Measurements from ENCODE around the gene C1orf115.

DNA sequence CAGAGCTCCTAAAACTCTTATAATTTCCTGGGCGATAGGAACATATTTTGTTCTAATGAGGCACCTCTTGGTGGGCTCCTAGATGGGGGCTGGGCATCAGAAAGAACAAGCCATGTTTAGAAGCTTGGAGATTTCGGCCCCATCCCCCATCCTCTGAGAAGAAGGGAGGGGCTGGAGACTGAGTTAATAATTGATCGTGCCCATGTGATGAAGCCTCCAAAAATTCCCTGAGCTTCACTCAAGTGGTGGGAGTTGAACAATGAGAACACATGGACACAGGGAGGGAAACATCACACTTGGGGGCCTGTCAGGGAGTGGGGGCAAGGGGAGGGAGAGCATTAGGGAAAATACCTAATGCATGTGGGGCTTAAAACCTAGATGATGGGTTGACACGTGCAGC lies 18.1 kb downstream of the C1orf115 start:
- no peak for TF ChIP-seq POLR2A (IDR thresholded peaks at IDR 0.05)
- TF ChIP-seq, protein P1, sequence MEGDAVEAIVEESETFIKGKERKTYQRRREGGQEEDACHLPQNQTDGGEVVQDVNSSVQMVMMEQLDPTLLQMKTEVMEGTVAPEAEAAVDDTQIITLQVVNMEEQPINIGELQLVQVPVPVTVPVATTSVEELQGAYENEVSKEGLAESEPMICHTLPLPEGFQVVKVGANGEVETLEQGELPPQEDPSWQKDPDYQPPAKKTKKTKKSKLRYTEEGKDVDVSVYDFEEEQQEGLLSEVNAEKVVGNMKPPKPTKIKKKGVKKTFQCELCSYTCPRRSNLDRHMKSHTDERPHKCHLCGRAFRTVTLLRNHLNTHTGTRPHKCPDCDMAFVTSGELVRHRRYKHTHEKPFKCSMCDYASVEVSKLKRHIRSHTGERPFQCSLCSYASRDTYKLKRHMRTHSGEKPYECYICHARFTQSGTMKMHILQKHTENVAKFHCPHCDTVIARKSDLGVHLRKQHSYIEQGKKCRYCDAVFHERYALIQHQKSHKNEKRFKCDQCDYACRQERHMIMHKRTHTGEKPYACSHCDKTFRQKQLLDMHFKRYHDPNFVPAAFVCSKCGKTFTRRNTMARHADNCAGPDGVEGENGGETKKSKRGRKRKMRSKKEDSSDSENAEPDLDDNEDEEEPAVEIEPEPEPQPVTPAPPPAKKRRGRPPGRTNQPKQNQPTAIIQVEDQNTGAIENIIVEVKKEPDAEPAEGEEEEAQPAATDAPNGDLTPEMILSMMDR (IDR thresholded peaks at IDR 0.05): no peak
- TF ChIP-seq POLR2AphosphoS5 (IDR thresholded peaks at IDR 0.05): no peak

All from upper lobe of left lung (tissue), 4 donors.